H1 (cell line): ENCODE measurements around the gene GRAMD1B. TPM values are rescaled to one million over a fixed set of nuclear protein-coding genes. Genes with fewer than 3 reads are reported as not detected.

Experiments used
- CTCF ChIA-PET: fragments of 300-600 bp; sonication (Branson Sonifier 250); formaldehyde crosslinking; loops from one replicate; lab custom pipeline; 2021; ENCODE audit not compliant: partially characterized antibody; lab: Charles Lee
- POLR2A ChIA-PET: fragments of 300-600 bp; sonication (Branson Sonifier 250); formaldehyde crosslinking; loops from one replicate; lab custom pipeline; 2021; ENCODE audit warnings: inconsistent platforms; ENCODE audit not compliant: partially characterized antibody; lab: Charles Lee
- DNase-seq, 2 experiments: peaks; one replicate each; pipeline versions ENCODE4 v3.0.0 to v3.0.0-alpha.2; 2010 to 2022; ENCODE audit warnings: low spot score in 2 of 2, low read depth in 1 of 2, mixed read lengths in 1 of 2
- FAIRE-seq: peaks from 2 replicates; lab custom pipeline; 2011; peaks lifted over from hg19 to GRCh38; lab: Jason Lieb, UNC
- H2AFZ ChIP-seq: 2 replicates; pipeline ENCODE4 v1.8.1; 2012; ENCODE audit warnings: low read length, inconsistent platforms
- H2AK5ac ChIP-seq: 2 replicates; pipeline ENCODE4 v1.6.1; 2013; ENCODE audit warnings: low read depth, low read length
- H2BK120ac ChIP-seq: replicated peaks from 2 replicates; pipeline ENCODE3; 2013; ENCODE audit warnings: low read depth, low read length, inconsistent platforms
- H2BK12ac ChIP-seq: 2 replicates; pipeline ENCODE4 v1.6.1; 2013; ENCODE audit warnings: low read depth, low read length
- H2BK15ac ChIP-seq: 2 replicates; pipeline ENCODE4 v1.6.1; 2013; ENCODE audit warnings: low read length
- H2BK20ac ChIP-seq: 2 replicates; pipeline ENCODE4 v1.6.1; 2013; ENCODE audit warnings: low read length
- H2BK5ac ChIP-seq: 2 replicates; pipeline ENCODE4 v1.6.1; 2013; ENCODE audit warnings: low read depth, low read length
- H3K14ac ChIP-seq: 2 replicates; pipeline ENCODE4 v1.6.1; 2013; ENCODE audit warnings: inconsistent platforms; ENCODE audit not compliant: insufficient read length
- H3K18ac ChIP-seq: 2 replicates; pipeline ENCODE4 v1.6.1; 2013; ENCODE audit warnings: low read length; ENCODE audit errors: extremely low read depth
- H3K23ac ChIP-seq: 2 replicates; pipeline ENCODE4 v1.6.1; 2013; ENCODE audit warnings: inconsistent platforms; ENCODE audit not compliant: insufficient read length
- H3K23me2 ChIP-seq: 2 replicates; pipeline ENCODE4 v1.6.1; 2013; ENCODE audit warnings: low read depth, low read length
- H3K27ac ChIP-seq: 2 replicates; pipeline ENCODE4 v1.6.1; 2011; ENCODE audit warnings: low read depth, low read length, inconsistent platforms
- H3K27me3 ChIP-seq, 4 experiments: replicated peaks in 1 of 4; 1 replicate in 1 of 4; 2 replicates in 3 of 4; pipeline versions ENCODE4 v1.6.1 to v1.8.1; 2011 to 2013; ENCODE audit warnings: low read length in 3 of 4, mild to moderate bottlenecking in 3 of 4, inconsistent platforms in 2 of 4, mixed read lengths in 2 of 4, moderate library complexity in 1 of 4; ENCODE audit not compliant: control insufficient read depth in 3 of 4, insufficient read depth in 3 of 4; ENCODE audit errors: extremely low read depth in 1 of 4
- H3K36me3 ChIP-seq, 4 experiments: 2 replicates each; pipeline versions ENCODE4 v1.6.1 to v1.8.1; 2011 to 2013; ENCODE audit warnings: mild to moderate bottlenecking in 4 of 4, low read length in 3 of 4, moderate library complexity in 2 of 4, control low read depth in 1 of 4, inconsistent platforms in 1 of 4; ENCODE audit not compliant: insufficient read depth in 4 of 4, control insufficient read depth in 2 of 4
- H3K4ac ChIP-seq: replicated peaks from 2 replicates; pipeline ENCODE3; 2013; ENCODE audit warnings: low read length, low read depth, mixed read lengths, inconsistent platforms; ENCODE audit not compliant: insufficient read length
- H3K4me1 ChIP-seq, 4 experiments: replicated peaks in 1 of 4; 1 replicate in 1 of 4; 2 replicates in 3 of 4; pipeline versions ENCODE4 v1.6.1 to v1.8.1; 2011 to 2013; ENCODE audit warnings: low read length in 3 of 4, inconsistent platforms in 2 of 4, mixed read lengths in 1 of 4; ENCODE audit not compliant: insufficient read depth in 4 of 4, control insufficient read depth in 3 of 4
- H3K4me2 ChIP-seq, 2 experiments: 2 replicates each; pipeline versions ENCODE4 v1.6.1 to v1.8.1; 2011 to 2013; ENCODE audit warnings: low read depth in 2 of 2, low read length in 2 of 2, control low read depth in 1 of 2, inconsistent platforms in 1 of 2, mild to moderate bottlenecking in 1 of 2; ENCODE audit not compliant: insufficient read depth in 1 of 2
- H3K4me3 ChIP-seq, 4 experiments: fragments of 200-600, 300-600 bp in 1 of 4; sonication (generic), shearing (Covaris generic), sonication (Bioruptor Twin) in 1 of 4; 2 replicates each; pipeline versions ENCODE4 v1.5.1 to v1.8.1; 2011 to 2016; ENCODE audit warnings: low read length in 4 of 4, low read depth in 3 of 4, control low read depth in 2 of 4, inconsistent platforms in 2 of 4, mild to moderate bottlenecking in 2 of 4, mixed read lengths in 1 of 4, moderate library complexity in 1 of 4; ENCODE audit not compliant: insufficient read depth in 2 of 4; ENCODE audit errors: extremely low read depth in 1 of 4
- H3K56ac ChIP-seq: replicated peaks from 2 replicates; pipeline ENCODE3; 2013; ENCODE audit warnings: low read depth, mild to moderate bottlenecking, mixed read lengths, low read length, inconsistent platforms; ENCODE audit not compliant: insufficient read length
- H3K79me1 ChIP-seq: 2 replicates; pipeline ENCODE4 v1.6.1; 2013; ENCODE audit warnings: low read depth, low read length, control low read depth
- H3K79me2 ChIP-seq, 2 experiments: 2 replicates each; pipeline versions ENCODE4 v1.6.1 to v1.8.1; 2012 to 2013; ENCODE audit warnings: low read length in 2 of 2, mild to moderate bottlenecking in 2 of 2, inconsistent platforms in 1 of 2; ENCODE audit not compliant: insufficient read depth in 2 of 2, control insufficient read depth in 1 of 2
- H3K9ac ChIP-seq, 4 experiments: replicated peaks in 1 of 4; 1 replicate in 1 of 4; 2 replicates in 3 of 4; pipeline versions ENCODE4 v1.6.1 to v1.8.1; 2011 to 2013; ENCODE audit warnings: low read depth in 3 of 4, low read length in 3 of 4, control low read depth in 2 of 4, mild to moderate bottlenecking in 2 of 4, moderate library complexity in 2 of 4, inconsistent platforms in 1 of 4; ENCODE audit errors: extremely low read depth in 1 of 4
- H3K9me3 ChIP-seq, 2 experiments: 2 replicates each; pipeline versions ENCODE4 v1.6.1 to v1.8.1; 2012 to 2013; ENCODE audit warnings: mild to moderate bottlenecking in 2 of 2, moderate library complexity in 2 of 2, control low read depth in 1 of 2, inconsistent platforms in 1 of 2, low read depth in 1 of 2, low read length in 1 of 2, mixed read lengths in 1 of 2; ENCODE audit not compliant: insufficient read depth in 2 of 2
- H4K20me1 ChIP-seq, 2 experiments: replicated peaks in 1 of 2; 2 replicates each; pipeline versions ENCODE3 to v1.8.1; 2011 to 2013; ENCODE audit warnings: inconsistent platforms in 2 of 2, low read length in 2 of 2, mild to moderate bottlenecking in 1 of 2; ENCODE audit not compliant: insufficient read depth in 2 of 2, control insufficient read depth in 1 of 2
- H4K5ac ChIP-seq: 2 replicates; pipeline ENCODE4 v1.6.1; 2013; ENCODE audit warnings: low read length, low read depth, mixed read lengths, inconsistent platforms; ENCODE audit not compliant: insufficient read length
- H4K8ac ChIP-seq: 2 replicates; pipeline ENCODE4 v1.8.0; 2013; ENCODE audit warnings: mild to moderate bottlenecking, moderate library complexity, low read length, inconsistent platforms; ENCODE audit not compliant: insufficient read depth; ENCODE audit errors: extremely low read depth
- H4K91ac ChIP-seq: replicated peaks from 2 replicates; pipeline ENCODE3; 2013; ENCODE audit warnings: low read length, mixed read lengths, inconsistent platforms; ENCODE audit not compliant: insufficient read length
- SAP30 ChIP-seq: fragments of 300-600 bp; sonication (generic); IDR thresholded peaks from 2 replicates; pipeline ENCODE4 v1.7.1; 2012; ENCODE audit warnings: low read length, moderate library complexity, mild to moderate bottlenecking, inconsistent platforms; ENCODE audit not compliant: insufficient read depth, insufficient replicate concordance
- WGBS, 2 experiments: shearing (Covaris generic) in 1 of 2; methylation state at CpG; one replicate each; pipeline versions ENCODE4 v1.1.6 to v1.1.7; 2013 to 2015; ENCODE audit warnings: low lambda C conversion rate in 2 of 2, mixed read lengths in 2 of 2, inconsistent platforms in 1 of 2, low coverage in 1 of 2, missing lambda C conversion rate in 1 of 2; ENCODE audit not compliant: insufficient replicate concordance in 2 of 2, insufficient coverage in 1 of 2, insufficient read length in 1 of 2; ENCODE audit errors: extremely low coverage in 1 of 2, missing lambda C conversion rate in 1 of 2; 5-methylcytosine and 5-hydroxymethylcytosine counted together
- polyA plus RNA-seq, 7 experiments: library from polyadenylated mRNA; depleted of rRNA in 3 of 7; stranded (reverse) in 5 of 7; unstranded in 2 of 7; fragments of >200 nt in 5 of 7; fragments of 200-250 nt in 2 of 7; gene quantifications; 1 replicate in 5 of 7; 2 replicates in 1 of 7; 4 replicates in 1 of 7; pipeline versions ENCODE4 v1.2.1 to v1.2.3, GENCODE V29; 2011 to 2013; ENCODE audit warnings: missing spikeins in 2 of 7, mixed read lengths in 2 of 7
- total RNA-seq: library from RNA; stranded (reverse); fragmentation: NEBNext Ultra II Directional; extraction: Animal tissue kit (Norgen Biotek cat#: 25700); gene quantifications from 2 replicates; pipeline ENCODE4 v1.2.1, GENCODE V29; 2021

The GRAMD1B gene
- total and polyA plus RNA-seq, 2 of the 8 experiments (the other 6 are each of a cell fraction or from before 2014, with no cell fraction given), result 10.1 to 21.2 TPM

DNA sequence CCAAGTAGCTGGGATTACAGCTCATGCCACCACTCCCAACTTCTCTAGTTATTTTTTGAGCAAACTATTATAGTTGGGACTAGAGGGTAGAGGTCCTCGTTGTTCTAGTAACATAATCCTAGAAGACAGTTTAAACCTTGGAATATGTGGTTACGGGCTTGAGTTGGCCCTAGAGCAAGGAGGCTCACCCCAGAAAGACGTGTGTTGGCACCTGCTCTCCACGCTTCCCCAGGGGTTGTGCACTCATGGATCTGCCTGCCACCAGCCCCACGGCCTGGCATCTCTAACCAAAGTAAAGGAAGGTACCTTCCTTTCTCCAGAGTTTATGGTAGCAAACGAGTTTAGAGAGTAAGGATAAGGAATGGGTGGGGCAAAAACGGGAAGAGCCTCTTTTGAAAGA, 145.4 kb downstream of the GRAMD1B start:
- Histone ChIP-seq H4K5ac (no peak overlapping the region), H2AFZ (no peak overlapping the region), H3K23me2 (no peaks in the 10 kb centered on the region), H3K79me1 (no peaks in the 10 kb centered on the region), H2BK15ac (no peak overlapping the region), H3K4me1 (peaks cover 0 to 8% (median 4%) of the 10 kb centered on the region in 4 experiments; a peak in 6 of 7 replicates), H3K9me3 (no peaks in the 10 kb centered on the region), H3K23ac (no peak overlapping the region), H2BK12ac (no peak overlapping the region), H3K14ac (no peak overlapping the region), H3K79me2 (no peaks in the 10 kb centered on the region), H3K4me2 (no peak overlapping the region), H3K27ac (no peak overlapping the region), H2BK5ac (no peak overlapping the region), H4K20me1 (no peaks in the 10 kb centered on the region), H2AK5ac (no peak overlapping the region), H3K9ac (no peak overlapping the region), H2BK20ac (no peak overlapping the region), H3K4ac (no peak overlapping the region), H4K91ac (no peak overlapping the region), H3K4me3 (no peak overlapping the region), H2BK120ac (no peak overlapping the region), H3K56ac (no peak overlapping the region), H3K18ac (no peak overlapping the region), H3K27me3 (no peaks in the 10 kb centered on the region), H4K8ac (no peak overlapping the region), H3K36me3 (no peaks in the 10 kb centered on the region; a peak in 1 of 8 replicates)
- no peak for DNase-seq
- TF ChIP-seq SAP30, result no peak
- ChIA-PET CTCF (interaction anchor here (0.8 to 8.0 kb wide), 10 partner anchors 9 to 271 kb away, joined by 3 to 114 read pairs (median 12); no protein-coding TSS in a partner anchor), POLR2A (no interaction called here)
- FAIRE-seq, result no peak
- 88% methylated on average over 7 of the region's 7 CpGs; no CpG with 5 or more reads in 1 of the 2 experiments for WGBS, 2 experiments
